Activated T-helper 2 cell treated with anti-CD3 and anti-CD28 coated beads, Interferon-gamma antibody, Interleukin-2, Interleukin-4, amounts not matched to agents 10 μg/mL and 5 μg/mL and 100 μg/mL, durations not matched to agents 14 hours and 24 hours and 36 hours (primary cell): ENCODE results near the gene TNFSF8. TPM values are rescaled to one million over a fixed set of nuclear protein-coding genes. Genes with fewer than 3 reads are reported as not detected.

ENCODE experiments used
- DNase-seq: peaks from one replicate; pipeline ENCODE4 v3.0.0; 2021; ENCODE audit warnings: low spot score
- H3K27ac Mint-ChIP-seq: one replicate; pipeline ENCODE4 v1.8.0; 2021; ENCODE audit warnings: mixed read lengths
- H3K27me3 Mint-ChIP-seq: one replicate; pipeline ENCODE4 v1.8.0; 2021; ENCODE audit warnings: low read depth, mixed read lengths
- H3K36me3 Mint-ChIP-seq: one replicate; pipeline ENCODE4 v1.8.0; 2021; ENCODE audit warnings: low read depth, mixed read lengths
- H3K4me1 Mint-ChIP-seq: one replicate; pipeline ENCODE4 v1.8.0; 2021; ENCODE audit warnings: low read depth, mixed read lengths
- H3K4me3 Mint-ChIP-seq: one replicate; pipeline ENCODE4 v1.8.0; 2021; ENCODE audit warnings: low read depth, mild to moderate bottlenecking, moderate library complexity, mixed read lengths
- H3K9me3 Mint-ChIP-seq: one replicate; pipeline ENCODE4 v1.8.0; 2021; ENCODE audit warnings: mixed read lengths
- intact Hi-C: fragments of 100-400 bp; cut with micrococcal nuclease; formaldehyde crosslinking; loops from one replicate; pipeline ENCODE4 v1.15.1; 2023
- total RNA-seq: library from RNA; stranded (reverse); gene quantifications from 2 replicates; pipeline ENCODE4 v1.2.3, GENCODE V29; 2022

Gene TNFSF8
- total RNA-seq, 1 donor from 2014 or later = 73.6 TPM

GRCh38 chr9:114853071-114853855 lies 77.1 kb downstream of the TNFSF8 start:
- H3K27me3 Mint-ChIP-seq = peaks cover 21% of the 10 kb centered on the region
- peaks cover 11% of the 10 kb centered on the region for H3K4me1 Mint-ChIP-seq
- no peaks in the 10 kb centered on the region for H3K36me3 Mint-ChIP-seq
- no peak for DNase-seq
- no peak overlapping the region for H3K4me3 Mint-ChIP-seq
- H3K9me3 Mint-ChIP-seq = no peaks in the 10 kb centered on the region
- intact Hi-C loops = no loop called here
- H3K27ac Mint-ChIP-seq = no peak overlapping the region

GRCh38 chr9:114852050-114852594 lies 78.3 kb downstream of the TNFSF8 start:
- no peak for DNase-seq
- peaks cover 19% of the 10 kb centered on the region for H3K4me1 Mint-ChIP-seq
- intact Hi-C loops = no loop called here
- H3K27ac Mint-ChIP-seq = no peak overlapping the region
- no peak overlapping the region for H3K4me3 Mint-ChIP-seq
- H3K36me3 Mint-ChIP-seq = no peaks in the 10 kb centered on the region
- no peaks in the 10 kb centered on the region for H3K9me3 Mint-ChIP-seq
- H3K27me3 Mint-ChIP-seq = peaks cover 18% of the 10 kb centered on the region

- Mint-ChIP-seq H3K36me3 (no peaks in the 10 kb centered on the region), H3K4me3 (no peak overlapping the region), H3K27ac (no peak overlapping the region), H3K27me3 (peaks cover 15% of the 10 kb centered on the region), H3K9me3 (no peaks in the 10 kb centered on the region), H3K4me1 (peaks cover 19% of the 10 kb centered on the region)
- intact Hi-C loops = loop anchor here (2.0 kb wide), 1 partner anchor 43 kb away; no protein-coding TSS in a partner anchor
- DNase-seq = no peak
These were observed 79.1 kb downstream of the TNFSF8 start for GRCh38 chr9:114851306-114851705.

Other genes with a start within 250 kb of the TNFSF8 start
- 0.41 and 0.68 TPM in 2 replicates for gene TEX48, start 248.4 kb downstream of the TNFSF8 start, total RNA-seq
- gene TNFSF15, start 124.6 kb downstream of the TNFSF8 start, total RNA-seq = 0.25 and 0.28 TPM in 2 replicates
- gene TNC, start 187.6 kb upstream of the TNFSF8 start, total RNA-seq = 1.5 and 1.9 TPM in 2 replicates